Body of pancreas (tissue), 4 donors: Measurements from ENCODE around the gene CFDP1.

Source experiments
- CTCF ChIP-seq, 7 experiments: fragments of 450-650 bp in 4 of 7; fragments of 200-600 bp in 3 of 7; sonication (generic) in 3 of 7; IDR thresholded peaks; one replicate each; pipeline ENCODE4 v1.5.1; 2016 to 2019; ENCODE audit warnings: antibody characterized with exemption in 7 of 7
- POLR2A ChIP-seq, 3 donors: fragments of 450-650 bp; IDR thresholded peaks; one replicate each; pipeline ENCODE4 v1.6.1; 2016; ENCODE audit warnings: antibody characterized with exemption in 3 of 3, mild to moderate bottlenecking in 2 of 3

GRCh38 chr16:75343286-75343685 lies 90.0 kb downstream of the CFDP1 start:
- TF ChIP-seq CTCF (IDR thresholded peaks at IDR 0.05) (no peak), POLR2A (IDR thresholded peaks at IDR 0.05) (no peak)
